22Rv1 (cell line): ENCODE measurements around the gene TMOD4.

Source experiments
- CTCF ChIP-seq: fragments of 450-650 bp; IDR thresholded peaks from 2 replicates; pipeline ENCODE4 v1.5.1; 2017; ENCODE audit warnings: mild to moderate bottlenecking
- ZFX ChIP-seq: fragments of 450-650 bp; IDR thresholded peaks from 2 replicates; pipeline ENCODE4 v1.6.1; 2017; ENCODE audit warnings: antibody characterized with exemption, borderline replicate concordance

- TF ChIP-seq CTCF, result no peak
- no peak for TF ChIP-seq ZFX
Measured at GRCh38 chr1:151193304-151193703, 17.5 kb upstream of the TMOD4 start.
